Spleen (tissue), 11 donors: ENCODE measurements around the gene UST. TPM values are rescaled to one million over a fixed set of nuclear protein-coding genes. Genes with fewer than 3 reads are reported as not detected.

Experiments used
- DNase-seq: peaks from one replicate; pipeline ENCODE4 v3.0.0-alpha.2; 2020
- H3K27ac ChIP-seq, 8 donors: fragments of 200-600 bp; sonication (generic) in 7 of 8; 1 replicate in 4 of 8; 2 replicates in 4 of 8; pipeline versions ENCODE4 v1.5.0 to v1.8.0; 2016 to 2021; ENCODE audit warnings: inconsistent platforms in 4 of 8, mild to moderate bottlenecking in 4 of 8, moderate library complexity in 1 of 8
- H3K27me3 ChIP-seq, 7 donors: fragments of 200-600 bp; sonication (generic) in 6 of 7; replicated peaks in 1 of 7; 1 replicate in 4 of 7; 2 replicates in 3 of 7; pipeline versions ENCODE4 v1.5.0 to v1.8.0; 2016 to 2021; ENCODE audit warnings: inconsistent platforms in 3 of 7, mild to moderate bottlenecking in 1 of 7
- H3K36me3 ChIP-seq, 6 donors: fragments of 200-600 bp; sonication (generic) in 5 of 6; 1 replicate in 4 of 6; 2 replicates in 2 of 6; pipeline versions ENCODE4 v1.5.0 to v1.8.0; 2016 to 2021; ENCODE audit warnings: inconsistent platforms in 2 of 6
- H3K4me1 ChIP-seq, 6 donors: fragments of 200-600 bp; sonication (generic) in 5 of 6; 1 replicate in 3 of 6; 2 replicates in 3 of 6; pipeline versions ENCODE4 v1.5.0 to v1.8.0; 2016 to 2021; ENCODE audit warnings: inconsistent platforms in 3 of 6
- H3K4me3 ChIP-seq, 8 donors: fragments of 200-600 bp; sonication (generic) in 7 of 8; 1 replicate in 4 of 8; 2 replicates in 4 of 8; pipeline versions ENCODE4 v1.5.0 to v1.8.0; 2016 to 2021; ENCODE audit warnings: inconsistent platforms in 4 of 8, mild to moderate bottlenecking in 4 of 8, moderate library complexity in 2 of 8
- H3K9me3 ChIP-seq, 8 donors: fragments of 200-600 bp; sonication (generic) in 7 of 8; 1 replicate in 4 of 8; 2 replicates in 4 of 8; pipeline versions ENCODE4 v1.5.0 to v1.8.0; 2016 to 2021; ENCODE audit warnings: inconsistent platforms in 4 of 8
- CTCF ChIP-seq, 11 experiments: fragments of 200-600 bp in 7 of 11; fragments of 450-650 bp in 4 of 11; sonication (generic) in 4 of 11; IDR thresholded peaks in 8 of 11; conservative IDR thresholded peaks in 3 of 11; 1 replicate in 7 of 11; 2 replicates in 4 of 11; pipeline versions ENCODE4 v1.4.0 to v1.8.0; 2016 to 2021; ENCODE audit warnings: antibody characterized with exemption in 11 of 11, inconsistent platforms in 4 of 11, mild to moderate bottlenecking in 1 of 11
- POLR2A ChIP-seq, 3 donors: fragments of 450-650 bp; IDR thresholded peaks; one replicate each; pipeline ENCODE4 v1.5.1; 2017; ENCODE audit warnings: antibody characterized with exemption in 3 of 3, mild to moderate bottlenecking in 1 of 3
- POLR2AphosphoS5 ChIP-seq, 3 donors: sonication (generic); formaldehyde crosslinking; IDR thresholded peaks; one replicate each; pipeline ENCODE4 v1.5.1; 2017; ENCODE audit warnings: antibody characterized with exemption in 3 of 3
- WGBS, 5 donors: extraction: QIAGEN DNeasy Blood & Tissue Kit in 3 of 5; methylation state at CpG; one replicate each; pipeline versions ENCODE4 v1.1.5 to v1.1.7; 2013 to 2018; 5-methylcytosine and 5-hydroxymethylcytosine counted together
- intact Hi-C: fragments of 100-400 bp; cut with DNase I; formaldehyde crosslinking; loops from one replicate; pipeline ENCODE4 v1.15.0; 2023; ENCODE audit warnings: low total_unique reads
- polyA plus RNA-seq, 3 donors: library from polyadenylated mRNA; stranded (reverse); fragments of 200-250 nt; gene quantifications; one replicate each; pipeline ENCODE4 v1.2.1, GENCODE V29; 2013
- total RNA-seq, 7 donors: library from RNA; depleted of rRNA in 3 of 7; stranded (reverse); fragments of >200 nt in 3 of 7; fragmentation: NEBNext Ultra II Directional in 4 of 7; extraction: Animal tissue kit (Norgen Biotek cat#: 25700) in 4 of 7; gene quantifications; one replicate each; pipeline versions ENCODE4 v1.1.0 to v1.2.1, GENCODE V29; 2016 to 2021
- donor health status: healthy with polysubstance abuse.
- donor health status: DM: no; HTN: no; CAD: no; lungs with moderate emphysema.
- donor health status: DM: no; HTN: no; CAD: no.
- donor health status: Bipolar disorder and iron deficiency.
- donor health status: healthy.
- donor health status: DM: no; HTN: no; CAD: no.
- donor health status: DM: yes; HTN: yes; CAD: no.

Gene UST
- total and polyA plus RNA-seq, 10 donors, result 6.4 to 26.8 (median 14.4) TPM

- Histone ChIP-seq H3K4me3 (no peak overlapping the region), H3K27me3 (no peaks in the 10 kb centered on the region), H3K4me1 (peaks cover 0 to 5% (median 0%) of the 10 kb centered on the region in 6 donors), H3K36me3 (peaks cover 0 to 49% (median 3%) of the 10 kb centered on the region in 6 donors), H3K9me3 (no peaks in the 10 kb centered on the region), H3K27ac (no peak overlapping the region)
- TF ChIP-seq POLR2A (IDR thresholded peaks at IDR 0.05), result no peak
- TF ChIP-seq POLR2AphosphoS5 (IDR thresholded peaks at IDR 0.05), result no peak
- TF ChIP-seq CTCF (IDR thresholded peaks at IDR 0.05 in 8 of 11, conservative IDR thresholded peaks at IDR 0.05 in 3 of 11), result no peak
- WGBS, 5 donors, result 82 to 97% (median 86%) methylated on average over 6 to 7 of the region's 7 CpGs
- intact Hi-C loops, result no loop called here
- DNase-seq, result no peak
These were observed 220.7 kb downstream of the UST start for GRCh38 chr6:148967541-148967956.

GRCh38 chr6:148968771-148969602 is 222.2 kb downstream of the UST start:
- 83 to 97% (median 96%) methylated on average over 4 of the region's 4 CpGs for WGBS, 5 donors
- H3K36me3 ChIP-seq, result peaks cover 0 to 45% (median 3%) of the 10 kb centered on the region in 6 donors
- no peak for DNase-seq
- H3K4me1 ChIP-seq, result peaks cover 0 to 8% (median 0%) of the 10 kb centered on the region in 6 donors
- intact Hi-C loops, result no loop called here
- H3K9me3 ChIP-seq, result no peaks in the 10 kb centered on the region
- no peak overlapping the region for H3K4me3 ChIP-seq
- no peaks in the 10 kb centered on the region for H3K27me3 ChIP-seq
- TF ChIP-seq CTCF (IDR thresholded peaks at IDR 0.05 in 8 of 11, conservative IDR thresholded peaks at IDR 0.05 in 3 of 11) (no peak), POLR2A (IDR thresholded peaks at IDR 0.05) (no peak), POLR2AphosphoS5 (IDR thresholded peaks at IDR 0.05) (no peak)
- H3K27ac ChIP-seq, result no peak overlapping the region

- DNase-seq, result no peak
- intact Hi-C loops, result no loop called here
- WGBS, 5 donors, result 94 to 97% (median 96%) methylated on average over 10 of the region's 10 CpGs
- Histone ChIP-seq H3K27ac (no peak overlapping the region), H3K27me3 (no peaks in the 10 kb centered on the region), H3K9me3 (no peaks in the 10 kb centered on the region), H3K4me1 (peaks cover 0 to 8% (median 0%) of the 10 kb centered on the region in 6 donors), H3K4me3 (no peak overlapping the region), H3K36me3 (peaks cover 0 to 39% (median 2%) of the 10 kb centered on the region in 6 donors)
- TF ChIP-seq POLR2AphosphoS5 (IDR thresholded peaks at IDR 0.05) (no peak), CTCF (IDR thresholded peaks at IDR 0.05 in 8 of 11, conservative IDR thresholded peaks at IDR 0.05 in 3 of 11) (no peak), POLR2A (IDR thresholded peaks at IDR 0.05) (no peak)
These were observed 222.8 kb downstream of the UST start for GRCh38 chr6:148969603-148970061.
